Activated T-cell treated with anti-CD3 and anti-CD28 coated beads for 48 hours (primary cell): Measurements from ENCODE around the gene ZNF500.
A peak's percentile ranks its signal among the peaks of the same experiment; 100 is the strongest.
"Not testable (repeated sequence)": the region's sequence is repeated elsewhere in the genome, so short reads cannot be mapped to it uniquely, and the experiment has no call there.

Experiments
- DNase-seq: peaks from one replicate; pipeline ENCODE4 v3.0.0-alpha.2; 2020; ENCODE audit warnings: low read depth

ZNF500 gene

GRCh38 chr16:4745274-4745569, 21.7 kb downstream of the ZNF500 start:
- no peak for DNase-seq

DNA sequence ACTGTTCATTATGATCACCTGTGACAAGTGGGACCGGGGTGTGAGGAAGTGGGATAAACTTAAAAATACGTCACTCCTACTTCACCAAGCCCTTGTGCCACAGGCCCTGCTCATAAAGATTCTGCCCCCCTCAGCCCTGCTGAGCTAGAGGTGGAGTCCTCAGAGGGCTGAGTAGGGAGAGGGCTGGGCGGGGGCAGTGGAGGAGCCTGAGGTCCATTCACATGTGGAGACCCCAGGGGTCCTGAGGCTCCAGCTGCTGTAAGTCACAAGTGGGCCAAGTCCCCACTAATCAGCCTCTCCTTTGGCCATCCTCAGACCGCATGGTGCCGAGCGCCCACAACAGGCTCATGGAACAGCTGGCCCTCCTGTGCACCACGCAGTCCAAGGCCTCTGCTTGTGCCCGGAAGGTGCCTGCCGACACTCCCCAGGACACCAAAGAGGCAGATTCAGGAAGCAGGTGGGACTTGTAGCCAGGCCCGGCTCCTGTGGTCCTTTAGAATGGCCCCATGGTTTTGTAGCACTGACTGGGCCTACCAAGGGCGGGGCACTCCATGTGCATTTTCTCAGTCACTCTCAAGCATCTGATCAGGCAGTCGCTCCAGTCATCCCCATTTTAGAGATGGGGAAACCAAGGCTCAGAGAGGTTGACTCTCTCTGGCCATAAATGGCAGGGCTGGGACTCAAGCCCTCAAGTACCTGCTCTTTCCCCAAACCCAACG, 22.2 kb downstream of the ZNF500 start:
- DNase-seq = no peak

- DNase-seq = no peak
Measured at GRCh38 chr16:4743226-4743878, 23.6 kb downstream of the ZNF500 start.

DNA sequence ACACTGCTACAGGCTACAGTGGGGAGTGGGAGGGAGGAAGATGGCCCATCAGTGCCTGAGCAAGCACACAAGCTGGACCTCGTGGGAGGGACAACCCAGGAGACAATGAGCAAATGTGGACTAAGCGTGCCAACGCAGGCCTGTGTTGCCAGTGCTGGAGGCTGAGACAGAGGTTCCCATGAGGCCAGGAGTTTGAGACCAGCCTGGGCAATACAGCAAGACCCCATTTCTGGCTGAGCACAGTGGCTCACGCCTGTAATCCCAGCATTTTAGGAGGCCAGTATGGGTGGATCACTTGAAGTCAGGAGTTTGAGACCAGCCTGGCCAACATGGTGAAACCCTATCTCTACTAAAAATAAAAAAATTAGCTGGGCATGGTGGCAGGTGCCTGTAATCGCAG, 28.6 kb downstream of the ZNF500 start:
- DNase-seq = not testable (repeated sequence)

DNA sequence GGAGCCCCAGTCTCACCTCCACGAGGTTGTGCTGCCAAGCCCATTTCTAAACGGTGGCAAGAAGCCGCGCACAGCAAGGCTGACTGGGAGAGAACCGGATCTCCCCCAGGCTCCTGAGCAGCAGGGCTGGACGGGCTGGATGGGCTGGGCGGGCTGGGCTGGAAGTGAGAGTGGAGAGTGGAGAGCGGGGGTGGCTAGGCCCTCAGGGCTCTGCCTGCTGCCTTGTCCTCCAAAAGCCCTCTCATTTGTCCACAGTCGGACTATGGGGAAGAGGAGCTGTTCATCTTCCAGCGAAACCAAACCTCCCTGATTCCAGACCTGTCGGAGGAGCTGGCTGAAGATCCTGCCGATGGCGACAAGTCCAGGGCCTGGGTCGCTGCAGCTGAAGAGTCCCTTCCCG, 29.4 kb downstream of the ZNF500 start:
- no peak for DNase-seq

DNA sequence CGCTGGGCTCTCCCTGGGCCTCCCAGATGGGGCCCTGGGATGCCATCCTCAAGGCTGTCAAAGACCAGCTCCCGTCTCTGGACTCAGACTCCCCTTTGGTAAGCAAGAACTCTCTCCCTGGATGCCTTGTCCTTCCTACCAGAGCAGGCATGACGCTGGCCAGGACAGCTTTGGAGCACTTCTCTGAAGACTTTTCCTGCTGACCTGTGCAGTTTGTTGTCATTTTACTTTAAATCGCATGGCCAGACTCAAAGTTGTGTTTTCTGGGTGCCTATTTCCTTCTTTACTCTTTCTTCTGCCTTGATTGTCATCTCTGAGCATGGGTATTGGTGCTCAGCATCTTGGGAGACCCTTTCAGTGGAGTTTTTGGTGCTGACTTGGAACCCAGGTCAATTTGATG, 30.4 kb downstream of the ZNF500 start:
- no peak for DNase-seq

- peak; percentile 91 for DNase-seq
Measured at GRCh38 chr16:4734730-4735535, 32.0 kb downstream of the ZNF500 start.

DNA sequence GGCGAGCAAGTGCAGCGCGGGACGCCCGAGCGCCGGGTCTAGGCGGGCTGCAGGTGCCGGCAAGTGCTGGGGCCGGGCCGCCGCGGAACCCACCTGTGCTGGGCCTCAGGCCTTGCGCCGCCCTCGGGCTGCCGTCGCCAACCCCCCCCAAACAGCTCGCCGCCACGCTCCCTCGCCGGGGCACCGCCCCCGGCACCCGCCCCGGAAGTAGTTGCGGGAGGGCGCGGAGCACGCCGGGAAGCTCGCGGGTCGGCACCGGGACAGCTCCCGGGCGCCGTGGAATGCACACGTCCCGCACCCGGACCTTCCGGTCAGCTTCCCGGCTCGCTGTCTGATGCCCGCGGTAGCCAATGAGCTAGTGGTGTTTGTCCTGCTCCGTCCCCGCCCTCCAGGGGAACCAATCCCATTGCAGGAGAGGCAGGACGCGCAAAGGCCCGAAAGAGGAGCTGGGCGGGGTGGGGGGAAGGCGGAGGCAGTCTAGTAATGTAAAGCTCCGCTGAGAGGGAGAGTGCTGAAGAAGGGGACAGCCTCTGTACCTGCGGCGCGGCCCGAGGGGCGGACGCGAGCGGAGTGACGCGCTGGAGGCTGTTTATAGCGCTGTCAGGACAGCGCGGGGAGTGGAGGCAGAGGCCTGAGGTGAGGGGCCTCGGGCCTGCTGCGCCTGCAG, 32.8 kb downstream of the ZNF500 start, which contains the start of the genes ANKS3 and DNAAF8:
TSS of gene ANKS3 (minus strand) at position 209 of the 667 bp plus-strand sequence. CDS start 4,122 bp downstream, outside the sequence.
TSS of gene DNAAF8 (plus strand) at position 475 of the 667 bp plus-strand sequence. CDS start 1,978 bp downstream, outside the sequence.
- DNase-seq = peak; percentile 84

GRCh38 chr16:4733747-4734062, 33.3 kb downstream of the ZNF500 start:
- no peak for DNase-seq

DNA sequence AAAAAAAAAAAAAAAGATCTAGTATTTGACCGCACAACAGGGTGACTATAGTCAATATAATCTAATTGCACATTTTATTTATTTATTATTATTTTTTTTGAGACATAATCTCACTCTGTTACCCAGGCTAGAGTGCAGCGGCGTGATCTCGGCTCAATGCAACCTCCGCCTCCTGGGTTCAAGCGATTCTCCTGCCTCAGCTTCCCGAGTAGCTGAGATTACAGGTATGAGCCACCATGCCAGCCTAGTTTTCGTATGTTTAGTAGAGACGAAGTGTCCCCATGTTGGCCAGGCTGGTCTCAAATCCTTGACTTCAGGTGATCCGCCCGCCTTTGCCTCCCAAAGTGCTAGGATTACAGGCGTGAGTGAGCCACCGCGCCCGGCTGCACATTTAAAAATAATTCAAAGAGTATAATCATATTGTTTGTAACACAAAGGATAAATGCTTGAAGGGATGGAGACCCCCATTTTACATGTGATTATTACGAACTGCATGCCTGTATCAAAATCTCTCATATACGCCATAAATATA, 33.7 kb downstream of the ZNF500 start:
- DNase-seq = no peak

GRCh38 chr16:4729876-4730275, 37.1 kb downstream of the ZNF500 start:
- DNase-seq = no peak

DNA sequence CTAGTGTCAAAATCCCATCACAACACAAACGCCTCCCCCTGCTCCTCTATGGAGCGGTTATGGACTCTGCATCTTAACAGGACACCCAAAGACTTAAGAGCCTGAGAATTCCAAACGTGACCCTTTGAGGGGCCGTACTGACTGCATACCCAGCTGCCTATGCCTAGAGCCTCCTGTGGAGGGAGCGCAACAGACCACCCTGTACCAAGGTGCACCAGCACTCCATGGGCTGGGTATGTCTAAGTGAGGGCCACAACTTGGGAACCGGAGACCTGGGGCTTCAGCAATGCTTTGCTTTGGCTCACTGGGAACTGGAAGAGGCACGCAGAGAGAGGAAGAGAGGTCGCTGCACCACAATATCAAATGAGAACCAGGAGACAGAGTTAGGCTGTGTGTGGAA, 38.3 kb downstream of the ZNF500 start:
- DNase-seq = no peak

DNA sequence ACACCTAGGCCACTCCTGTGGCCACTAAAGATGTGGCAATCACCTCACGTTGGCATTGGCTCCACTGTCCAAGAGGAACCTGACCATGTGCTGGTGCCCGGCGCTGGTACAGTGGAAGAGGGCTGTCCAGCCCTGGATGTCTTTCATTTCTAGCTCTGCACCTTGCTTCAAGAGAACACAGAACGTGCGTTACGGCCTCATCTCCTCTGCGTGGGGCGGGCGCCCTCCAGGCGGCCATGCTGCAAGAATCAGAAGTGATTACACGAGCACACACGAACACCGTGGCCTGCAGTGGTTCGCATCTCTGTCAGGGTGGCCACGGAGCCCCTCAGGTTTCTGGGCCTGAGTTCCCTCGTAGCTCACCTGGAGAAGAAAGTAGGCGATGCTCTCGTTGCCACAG, 40.3 kb downstream of the ZNF500 start:
- DNase-seq = no peak

GRCh38 chr16:4724661-4725270, 42.2 kb downstream of the ZNF500 start:
- DNase-seq = no peak

- DNase-seq = no peak
Measured at GRCh38 chr16:4723071-4723767, 43.7 kb downstream of the ZNF500 start.

GRCh38 chr16:4718466-4718865, 48.5 kb downstream of the ZNF500 start:
- no peak for DNase-seq

- no peak for DNase-seq
Measured at GRCh38 chr16:4714996-4715395, 52.0 kb downstream of the ZNF500 start.

- no peak for DNase-seq
Measured at GRCh38 chr16:4713663-4714501, 53.1 kb downstream of the ZNF500 start.

DNA sequence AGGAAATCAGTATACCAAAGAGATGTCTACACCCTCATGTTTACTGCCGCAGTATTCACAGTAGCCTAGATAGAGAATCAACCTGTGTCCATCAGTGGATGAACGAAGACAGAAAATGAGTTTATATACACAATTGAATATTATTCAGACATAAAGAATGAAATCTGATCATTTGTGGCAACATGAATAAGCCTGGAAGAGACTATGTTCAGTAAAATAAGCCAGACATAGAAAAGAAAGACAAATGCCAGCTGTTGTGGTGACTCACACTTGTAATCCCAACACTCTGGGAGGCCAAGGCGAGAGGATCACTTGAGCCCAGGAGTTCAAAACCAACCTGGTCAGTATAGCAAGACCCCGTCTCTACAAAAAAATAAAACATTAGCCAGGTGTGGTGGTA, 57.5 kb downstream of the ZNF500 start:
- DNase-seq = no peak

- DNase-seq = no peak
Measured at GRCh38 chr16:4706871-4707270, 60.1 kb downstream of the ZNF500 start.
